Stimulated activated CD4-positive, alpha-beta T cell treated with anti-CD3 and anti-CD28 coated beads, Interleukin-4, amount 100 ng/mL, for 48 hours (primary cell): ENCODE measurements around the gene MGAT5.
A peak's percentile ranks its signal among the peaks of the same experiment; 100 is the strongest.

ENCODE experiments used
- DNase-seq, 2 donors: peaks; one replicate each; pipeline ENCODE4 v3.0.0-alpha.2; 2020; ENCODE audit warnings: low read depth in 2 of 2

MGAT5 gene, protein sequence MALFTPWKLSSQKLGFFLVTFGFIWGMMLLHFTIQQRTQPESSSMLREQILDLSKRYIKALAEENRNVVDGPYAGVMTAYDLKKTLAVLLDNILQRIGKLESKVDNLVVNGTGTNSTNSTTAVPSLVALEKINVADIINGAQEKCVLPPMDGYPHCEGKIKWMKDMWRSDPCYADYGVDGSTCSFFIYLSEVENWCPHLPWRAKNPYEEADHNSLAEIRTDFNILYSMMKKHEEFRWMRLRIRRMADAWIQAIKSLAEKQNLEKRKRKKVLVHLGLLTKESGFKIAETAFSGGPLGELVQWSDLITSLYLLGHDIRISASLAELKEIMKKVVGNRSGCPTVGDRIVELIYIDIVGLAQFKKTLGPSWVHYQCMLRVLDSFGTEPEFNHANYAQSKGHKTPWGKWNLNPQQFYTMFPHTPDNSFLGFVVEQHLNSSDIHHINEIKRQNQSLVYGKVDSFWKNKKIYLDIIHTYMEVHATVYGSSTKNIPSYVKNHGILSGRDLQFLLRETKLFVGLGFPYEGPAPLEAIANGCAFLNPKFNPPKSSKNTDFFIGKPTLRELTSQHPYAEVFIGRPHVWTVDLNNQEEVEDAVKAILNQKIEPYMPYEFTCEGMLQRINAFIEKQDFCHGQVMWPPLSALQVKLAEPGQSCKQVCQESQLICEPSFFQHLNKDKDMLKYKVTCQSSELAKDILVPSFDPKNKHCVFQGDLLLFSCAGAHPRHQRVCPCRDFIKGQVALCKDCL

DNA sequence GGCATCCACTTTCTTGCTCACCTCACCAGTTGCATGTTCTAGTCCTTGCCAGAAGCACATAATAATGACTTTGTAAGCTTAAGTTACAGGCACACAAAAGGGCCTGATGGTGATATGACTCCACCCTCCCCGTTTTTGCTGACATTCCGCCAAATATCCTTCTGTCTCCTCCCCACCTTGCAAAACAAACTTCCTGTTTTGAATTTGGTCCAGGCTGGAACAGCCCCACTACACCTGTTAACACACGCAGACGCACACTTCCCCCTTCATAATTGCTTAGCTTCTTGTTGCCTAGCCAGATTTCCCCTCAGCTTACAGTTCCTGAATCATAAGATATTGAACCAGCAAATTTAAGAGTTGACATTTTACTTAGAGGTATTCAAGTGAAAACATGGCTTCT is at the start of gene MGAT5:
TSS of gene MGAT5 (plus strand) at position 269 of the 400 bp plus-strand sequence. CDS start 332 bp downstream, outside the sequence.
- no peak for DNase-seq

DNA sequence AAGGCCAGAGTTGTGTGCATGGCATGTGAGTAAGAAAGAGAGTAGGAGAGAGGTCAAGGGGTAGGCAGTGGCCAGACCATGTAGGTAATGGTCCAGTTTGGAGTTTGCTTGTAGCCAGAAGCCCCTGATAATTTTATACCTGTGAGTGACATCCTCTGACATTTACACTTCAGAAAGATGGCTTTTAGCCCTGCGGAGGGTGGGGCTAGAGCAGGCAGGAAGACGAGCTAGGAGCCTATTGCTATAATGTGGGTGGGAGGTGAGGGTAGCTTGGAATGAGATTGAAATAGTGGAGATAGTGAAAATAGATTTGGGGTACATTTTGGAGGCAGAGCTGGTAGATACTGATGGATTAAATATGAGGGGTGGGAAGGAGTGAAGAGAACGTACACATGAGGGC is 48.8 kb upstream of the MGAT5 start:
- no peak for DNase-seq

DNA sequence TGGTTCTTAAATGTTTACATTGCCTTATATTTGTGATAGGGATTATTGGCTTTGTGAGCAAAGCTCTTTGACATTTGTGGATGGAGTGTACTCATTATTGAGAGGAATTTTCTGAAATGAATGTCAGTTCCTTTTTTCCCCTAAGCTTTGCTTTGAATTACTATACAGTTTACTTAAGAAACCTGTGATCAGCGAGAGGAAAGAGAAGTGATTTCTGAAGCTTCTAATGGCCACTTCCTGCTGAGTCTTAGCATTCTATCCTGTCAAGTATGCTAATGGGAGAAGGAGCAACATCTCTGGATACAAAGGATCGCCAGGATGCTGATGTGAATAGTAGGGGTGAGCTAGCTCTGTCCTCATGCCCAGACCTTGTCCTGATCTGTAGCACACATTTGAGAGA is 47.8 kb upstream of the MGAT5 start:
- no peak for DNase-seq

DNA sequence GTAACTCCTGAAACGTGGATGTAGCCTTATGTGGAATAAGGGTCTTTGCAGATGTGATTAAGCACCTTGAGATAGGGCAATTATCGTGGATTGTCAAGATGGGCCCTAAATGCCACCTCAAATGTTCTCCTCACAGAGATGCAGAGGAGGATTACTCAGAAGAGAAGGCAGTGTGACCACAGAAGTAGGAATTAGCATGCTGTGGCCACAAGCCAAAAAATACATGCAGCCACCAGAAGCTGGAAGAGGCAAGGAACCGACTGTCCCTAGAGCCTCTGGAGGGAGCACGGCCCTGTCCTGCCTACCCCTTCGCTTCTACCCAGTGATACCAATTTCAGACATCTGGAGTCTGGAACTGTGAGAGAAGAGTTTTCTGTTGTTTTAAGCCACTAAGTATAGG is 47.3 kb upstream of the MGAT5 start:
- DNase-seq: no peak

DNA sequence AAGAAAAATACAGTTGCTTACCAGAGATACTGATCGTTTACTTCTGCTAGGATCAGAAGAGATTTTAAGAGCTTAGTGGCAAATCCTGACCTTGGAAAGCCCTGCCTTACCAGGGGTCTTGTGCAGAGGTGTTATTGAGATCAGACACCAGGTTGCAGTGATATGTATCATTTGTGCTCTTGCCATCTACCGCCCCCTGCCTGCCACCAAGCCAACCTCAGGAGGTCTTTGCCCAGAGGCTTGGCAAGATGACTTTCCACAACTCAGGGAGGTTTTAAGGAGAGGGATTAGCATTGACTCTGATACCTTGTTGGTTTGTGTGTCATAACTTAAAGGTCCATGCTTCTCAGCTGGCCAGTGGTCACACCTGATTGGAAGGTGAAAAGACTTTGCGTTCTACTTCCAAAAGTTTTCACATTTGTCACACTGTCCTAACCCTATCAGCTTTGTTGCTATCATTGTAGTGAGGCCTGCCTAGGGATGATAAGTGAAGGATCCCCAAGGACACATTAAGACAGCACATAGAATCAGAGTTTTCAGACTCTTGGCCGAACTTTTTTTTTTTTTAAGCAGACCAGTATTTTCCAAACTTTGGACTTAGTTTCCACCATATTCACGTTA is 46.2 kb upstream of the MGAT5 start:
- peak; percentile 34 to 51 for DNase-seq

DNA sequence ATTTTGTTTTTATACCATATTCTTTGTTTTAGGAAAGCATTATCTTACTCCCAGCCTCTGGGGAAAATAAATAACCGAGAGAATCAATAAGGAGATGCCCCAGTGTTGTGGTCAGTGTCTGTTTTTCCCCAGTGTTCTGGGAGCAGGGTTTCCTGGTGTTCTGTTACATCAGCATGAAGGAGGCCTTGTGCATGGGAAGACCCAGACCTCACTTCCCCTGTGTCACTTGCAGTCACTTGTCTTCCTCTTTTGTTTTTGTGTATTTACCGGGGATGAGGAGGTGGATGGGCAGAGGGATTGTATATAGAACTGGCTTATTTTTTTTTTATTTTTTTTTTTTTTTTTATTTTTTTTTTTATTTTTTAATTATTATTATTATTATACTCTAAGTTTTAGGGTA is 45.0 kb upstream of the MGAT5 start:
- no peak for DNase-seq

DNA sequence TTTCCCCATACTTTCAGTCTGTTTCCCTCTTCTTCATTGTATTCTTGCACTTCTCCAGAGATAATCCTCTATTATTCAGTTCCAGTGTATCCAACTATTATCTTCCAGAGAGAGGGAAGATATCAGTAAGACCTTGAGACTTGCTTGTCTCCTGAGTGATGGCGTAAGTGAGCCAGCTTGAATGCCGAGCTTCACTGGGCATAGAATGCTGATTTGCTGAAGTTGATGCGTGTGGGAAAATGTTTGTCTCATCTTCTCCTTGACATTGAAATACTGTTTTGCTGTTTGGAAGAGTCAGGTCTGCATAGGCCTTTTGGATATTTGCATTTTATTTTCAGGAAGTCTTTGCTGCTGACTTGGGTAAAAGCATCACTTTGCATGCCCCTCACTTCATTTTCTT is 41.1 kb upstream of the MGAT5 start:
- DNase-seq: no peak

DNA sequence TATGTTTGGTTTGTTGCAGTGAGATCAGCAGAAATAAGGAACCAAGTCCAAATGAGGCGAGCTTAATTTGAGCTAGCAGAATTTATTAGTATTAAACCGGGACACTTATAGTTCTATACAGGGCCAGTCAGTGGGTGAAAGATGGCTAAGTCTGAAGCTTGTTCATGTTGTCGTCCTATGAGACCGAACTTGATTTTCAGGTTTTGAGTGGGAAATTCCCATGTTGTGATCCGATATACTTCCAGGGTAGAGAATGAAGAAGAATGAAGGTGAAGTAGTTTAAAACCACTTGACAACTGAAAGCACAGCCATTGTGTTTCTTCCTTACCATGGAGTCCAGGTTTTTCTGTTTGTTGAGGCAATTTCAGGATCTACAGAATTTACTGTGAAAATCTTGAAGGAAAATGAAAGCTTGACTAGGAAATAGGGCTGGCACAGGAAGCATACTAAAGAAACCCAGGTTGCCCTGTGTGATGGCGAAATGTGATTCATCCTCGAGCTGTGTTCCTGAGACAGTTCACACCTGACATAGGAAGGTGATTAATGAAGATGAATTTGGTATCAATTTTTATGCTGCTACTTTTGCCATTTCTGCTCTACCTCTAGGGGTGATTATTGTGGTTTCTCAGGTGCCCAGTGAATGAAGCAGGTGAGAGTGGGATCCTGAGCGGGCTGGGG is 37.6 kb upstream of the MGAT5 start:
- DNase-seq: no peak

DNA sequence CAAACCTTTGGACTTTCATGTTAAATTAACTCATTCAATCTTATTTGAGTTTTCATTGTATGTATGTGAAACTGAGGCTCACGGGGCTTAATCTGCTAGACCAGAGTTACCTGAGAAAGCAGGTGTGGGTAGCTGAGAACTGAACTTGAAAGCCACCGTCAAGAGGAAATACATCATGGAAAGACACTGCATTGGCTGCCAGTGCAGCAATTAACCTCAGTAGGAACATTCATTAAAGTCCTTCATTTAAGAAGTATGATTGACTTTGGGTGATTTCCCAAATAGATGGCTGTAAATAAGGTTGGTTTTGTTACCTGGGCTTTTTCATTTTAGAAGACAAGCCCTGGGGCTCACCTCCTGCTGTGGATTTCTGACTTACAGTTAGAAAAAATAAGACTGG is 36.5 kb upstream of the MGAT5 start:
- DNase-seq: no peak

DNA sequence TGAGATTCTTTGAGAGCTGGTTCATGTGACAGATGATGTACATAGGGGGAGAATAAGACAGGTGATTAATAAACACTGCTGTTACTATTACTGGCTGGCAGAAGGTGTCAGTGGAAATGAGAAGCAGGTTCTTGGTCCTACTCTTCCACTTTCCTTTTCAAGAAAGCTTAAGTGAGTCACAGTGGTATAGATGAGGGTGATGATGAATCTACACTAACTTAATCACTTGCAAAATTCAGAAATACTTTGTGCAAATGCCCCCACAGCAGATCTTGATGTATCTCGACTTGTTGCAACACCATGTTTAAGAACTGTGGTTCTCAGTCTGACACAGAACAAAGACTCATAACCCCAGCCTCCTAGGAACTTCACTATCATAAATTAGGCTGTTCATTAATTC is 35.9 kb upstream of the MGAT5 start:
- DNase-seq: no peak

DNA sequence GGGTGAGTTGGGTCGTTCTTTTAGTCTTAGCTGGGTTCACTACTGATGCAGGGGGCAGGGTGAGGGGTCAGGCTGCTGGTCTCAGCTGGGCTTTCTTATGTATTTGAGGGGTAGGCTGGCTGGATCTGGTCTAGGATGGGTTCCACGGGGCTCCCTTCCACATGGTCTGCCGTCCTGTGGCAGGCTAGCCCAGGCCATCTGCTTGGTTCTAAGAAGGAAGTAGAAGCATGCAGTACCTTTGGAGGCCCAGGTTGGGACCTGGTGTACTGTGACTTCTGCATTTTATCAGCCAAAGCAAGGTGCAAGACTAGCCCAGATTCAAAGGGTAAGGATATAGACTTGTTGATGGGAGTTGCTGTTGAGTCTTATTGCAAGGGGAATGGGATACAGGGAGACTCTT is 35.5 kb upstream of the MGAT5 start:
- DNase-seq: no peak

DNA sequence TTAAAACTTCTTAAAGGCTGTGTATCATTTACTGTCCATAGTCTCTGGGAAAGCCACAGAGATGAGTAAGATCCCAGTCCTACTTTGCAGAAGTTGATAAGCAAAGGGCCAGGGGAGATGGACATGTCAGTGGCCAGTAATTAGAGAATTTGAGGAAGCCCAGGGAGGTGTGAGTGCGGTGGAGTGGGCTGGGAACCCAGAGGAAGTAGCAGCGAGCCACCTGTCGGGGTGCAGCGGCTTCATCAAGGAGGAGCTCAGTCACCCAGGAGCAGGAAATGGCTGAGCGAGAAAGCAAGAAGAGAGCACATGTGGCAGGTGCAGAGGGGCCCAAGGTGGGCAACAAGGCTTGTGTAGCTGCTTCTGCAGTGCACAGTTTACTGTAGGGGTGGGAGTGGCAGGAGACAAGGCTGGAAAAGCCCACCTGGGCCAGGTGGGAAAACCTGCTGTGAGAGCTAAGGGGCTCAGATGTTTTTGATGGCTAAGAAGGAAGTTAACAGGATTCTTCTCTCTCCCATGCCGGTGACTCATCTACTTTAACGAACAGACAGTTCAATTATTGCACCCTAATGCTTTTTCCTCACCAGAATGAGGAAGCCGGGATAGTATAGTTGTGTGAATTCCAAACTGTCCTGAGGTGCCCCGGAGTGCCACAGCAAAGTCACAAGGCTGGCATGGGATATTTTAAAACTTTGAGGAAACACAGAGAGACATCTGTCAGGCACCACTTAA is 34.8 kb upstream of the MGAT5 start:
- DNase-seq: no peak

DNA sequence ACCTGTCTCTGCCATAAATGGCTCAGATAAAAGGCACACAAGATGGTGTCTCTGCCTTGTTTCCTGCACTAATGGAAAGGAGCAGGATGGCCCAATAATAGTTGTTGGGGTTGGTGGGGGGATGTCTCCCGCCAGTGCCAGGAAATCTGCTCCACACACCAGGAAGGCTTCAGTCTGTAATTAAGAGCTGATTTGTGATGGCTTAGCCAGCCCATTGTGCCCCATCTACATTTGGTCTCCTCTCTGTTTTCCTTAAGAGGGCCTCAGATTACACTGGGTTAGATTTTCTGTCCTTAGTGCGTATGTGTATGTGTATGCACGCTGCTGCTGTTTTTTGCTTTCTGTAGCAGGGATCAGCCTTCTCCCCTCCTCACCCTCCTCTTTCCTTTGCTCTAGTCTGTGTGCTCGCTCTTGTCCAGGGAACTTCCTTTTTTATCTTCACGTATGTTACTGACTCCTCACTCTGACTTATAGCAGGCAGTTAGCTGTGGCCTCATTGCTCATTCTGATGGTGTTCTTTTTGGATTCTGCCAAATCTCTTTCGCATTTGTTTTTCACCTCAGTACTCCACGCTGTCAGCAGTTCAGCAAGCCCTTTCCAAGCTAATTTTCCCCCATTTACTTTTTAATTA is 33.4 kb upstream of the MGAT5 start:
- no peak for DNase-seq

DNA sequence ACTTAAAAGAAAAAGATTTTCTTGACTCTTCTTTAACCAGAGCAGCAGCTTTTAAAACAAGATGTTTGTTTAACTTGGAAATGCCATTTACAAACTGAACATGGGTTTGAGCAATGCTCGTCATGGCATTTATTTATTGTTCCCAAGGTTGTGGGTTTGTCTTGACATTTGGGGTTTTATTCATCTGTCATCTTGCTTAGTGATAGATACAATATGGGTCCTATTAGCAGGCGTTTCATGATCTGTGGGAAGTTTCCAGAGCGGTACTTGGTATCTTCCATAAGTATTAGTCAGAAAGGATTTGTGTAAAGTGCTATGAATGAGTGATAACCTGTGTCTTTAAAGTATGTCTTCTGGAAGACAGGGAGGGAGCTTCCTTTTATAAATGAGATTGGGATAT is 29.9 kb upstream of the MGAT5 start:
- no peak for DNase-seq

DNA sequence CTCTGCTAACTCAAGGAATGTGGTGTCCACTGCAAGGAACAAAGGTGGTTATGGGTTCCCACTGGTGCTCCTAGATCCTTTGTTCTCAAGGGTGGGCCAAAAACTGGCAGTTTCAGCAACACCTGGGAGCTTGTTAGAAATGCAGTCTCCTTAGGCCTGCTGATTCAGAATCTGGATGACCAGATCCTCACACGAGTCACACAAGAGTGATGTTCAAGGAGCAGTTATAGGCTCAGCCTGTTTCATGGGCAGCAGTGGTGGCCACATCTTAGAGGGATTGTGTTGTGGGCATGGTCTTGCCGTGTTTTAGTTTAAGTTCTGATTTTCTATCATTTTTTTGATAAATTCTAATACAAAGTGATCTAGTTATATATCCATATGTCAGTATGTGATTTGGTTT is 28.7 kb upstream of the MGAT5 start:
- DNase-seq: no peak

DNA sequence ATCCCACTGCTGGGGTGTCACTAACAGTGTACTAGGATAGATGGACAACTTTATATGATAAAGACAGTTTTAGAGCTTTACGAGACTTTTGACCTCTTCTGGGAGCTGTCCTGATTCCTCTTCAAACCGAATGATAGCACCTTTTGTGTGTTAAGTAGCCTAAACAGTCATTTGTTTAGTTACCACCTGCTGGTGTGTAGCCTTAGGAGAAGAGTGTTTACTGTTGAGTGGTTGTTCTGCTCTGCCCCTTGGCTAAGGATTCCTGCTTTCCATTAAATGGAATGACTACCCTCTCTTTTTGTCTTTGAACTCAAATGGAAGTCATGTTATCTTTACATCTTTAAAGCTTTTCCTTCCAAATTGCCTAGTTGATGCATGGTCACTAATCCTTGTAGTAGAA is 28.0 kb upstream of the MGAT5 start:
- DNase-seq: no peak

DNA sequence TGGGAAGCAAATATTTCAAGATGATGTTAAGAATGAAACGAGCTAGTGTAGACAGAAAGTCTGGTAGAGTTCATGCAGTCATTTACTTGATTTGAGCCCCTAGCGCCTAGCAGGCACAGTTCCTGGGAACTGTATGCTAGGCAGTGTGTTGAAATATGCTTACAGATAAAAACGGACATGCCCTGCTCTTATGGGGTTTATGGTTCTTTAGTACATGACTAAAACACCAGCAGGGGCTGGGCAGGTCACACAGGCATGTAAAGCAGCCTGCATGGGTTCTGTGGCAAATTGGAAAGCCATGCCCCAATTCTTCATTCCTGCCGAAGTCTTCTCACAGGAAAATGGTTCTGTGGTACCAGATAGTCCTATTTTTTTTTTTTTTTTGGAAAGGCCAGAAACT is 27.3 kb upstream of the MGAT5 start:
- no peak for DNase-seq

DNA sequence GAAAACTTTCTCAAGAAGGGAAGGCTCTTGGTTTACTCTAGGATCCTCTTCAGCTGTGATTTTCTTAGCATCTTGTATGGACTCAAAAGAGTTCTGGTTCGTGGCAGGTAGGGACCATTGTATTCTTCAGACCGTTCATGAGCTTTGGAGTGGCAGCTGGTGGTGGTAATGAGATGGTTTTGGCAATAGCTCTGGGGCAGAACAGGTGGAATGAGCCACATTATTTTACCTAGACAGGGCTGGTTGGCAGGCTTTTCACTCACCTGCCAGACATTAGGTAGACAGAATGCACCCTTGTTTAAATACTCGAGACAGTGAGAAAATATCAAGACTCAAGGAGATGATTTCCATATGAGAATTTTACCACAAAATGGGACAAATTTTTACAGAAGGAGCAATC is 26.2 kb upstream of the MGAT5 start:
- DNase-seq: no peak

DNA sequence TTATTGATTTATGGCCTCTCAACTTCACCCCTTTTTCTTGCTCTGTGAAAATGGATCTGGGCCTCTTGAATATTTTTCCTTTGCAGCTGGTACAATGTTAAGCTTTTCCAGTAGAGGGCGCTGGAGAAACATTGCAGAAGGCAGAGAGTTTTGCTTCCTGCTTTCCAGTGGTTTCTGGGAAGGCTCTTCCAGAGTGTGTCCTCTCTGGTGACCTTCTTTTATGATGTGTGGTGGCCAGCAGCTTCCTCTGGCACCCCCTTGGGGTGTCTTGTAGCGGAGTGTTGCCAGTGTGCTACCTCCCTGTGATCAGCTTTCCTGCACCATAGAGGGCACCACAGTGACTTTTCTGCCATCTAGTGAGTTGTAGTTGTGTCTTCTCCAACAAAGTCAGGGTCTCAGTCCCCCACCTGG is 25.4 kb upstream of the MGAT5 start:
- DNase-seq: no peak

DNA sequence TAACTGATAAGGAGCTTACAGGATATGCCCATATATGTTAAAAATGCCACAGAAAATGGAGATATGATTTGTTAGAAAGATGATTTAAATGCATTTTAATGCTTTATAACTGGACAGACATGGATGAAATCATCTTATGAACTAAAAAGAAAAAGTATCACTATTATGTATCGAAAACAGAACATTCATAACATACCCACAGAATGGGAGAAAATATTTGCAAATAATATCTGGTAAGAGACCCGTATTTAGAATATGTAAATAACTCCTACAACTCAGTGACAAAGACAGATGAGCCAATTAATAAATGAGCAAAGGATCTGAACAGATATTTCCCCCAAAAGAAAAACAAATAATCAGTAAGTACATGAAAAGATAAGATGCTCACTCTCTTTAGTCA is 24.3 kb upstream of the MGAT5 start:
- DNase-seq: no peak

DNA sequence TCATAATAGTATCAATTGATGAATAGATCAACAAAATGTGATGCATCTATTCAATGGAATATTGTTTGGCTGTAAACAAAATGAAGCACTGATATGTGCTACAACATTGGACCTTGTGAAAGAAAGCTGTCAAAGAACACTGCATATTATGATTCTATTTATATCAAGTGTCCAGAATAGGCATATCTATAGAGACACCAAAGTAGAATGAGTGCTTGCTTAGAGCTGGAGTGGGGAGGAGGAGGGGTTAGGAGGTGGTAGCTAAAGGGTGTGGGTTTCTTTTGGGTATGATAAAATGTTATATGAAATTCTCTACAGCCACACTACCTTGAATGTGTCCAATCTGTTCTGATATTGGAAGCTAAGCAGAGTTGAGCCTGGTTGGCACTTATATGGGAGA is 23.0 kb upstream of the MGAT5 start:
- DNase-seq: no peak
